GM18858 (cell line): Measurements from ENCODE around the gene FASTKD3.
"Not testable (repeated sequence)": the region's sequence is repeated elsewhere in the genome, so short reads cannot be mapped to it uniquely, and the experiment has no call there.

Source experiments
- ATAC-seq: cut with Tn5 transposase; IDR thresholded peaks from one replicate; pipeline ENCODE4 v1.9.1; 2021; ENCODE audit not compliant: unreplicated experiment

FASTKD3 gene

GRCh38 chr5:7868773-7869473 lies at the start of gene FASTKD3, which contains the start of gene MTRR:
TSS of gene FASTKD3 (minus strand) at chr5:7869031. CDS start at chr5:7868083, 948 bp downstream.
TSS of gene MTRR (plus strand) at chr5:7869148. CDS start at chr5:7870795, 1,647 bp downstream.
- peak; percentile 95 for ATAC-seq

GRCh38 chr5:7917130-7918123 lies 48.6 kb upstream of the FASTKD3 start:
- ATAC-seq = no peak

GRCh38 chr5:7916171-7916804 lies 47.5 kb upstream of the FASTKD3 start:
- ATAC-seq = no peak

- not testable (repeated sequence) for ATAC-seq
Measured at GRCh38 chr5:7911429-7911771, 42.6 kb upstream of the FASTKD3 start.

GRCh38 chr5:7910738-7911428 lies 42.1 kb upstream of the FASTKD3 start:
- ATAC-seq = peak; percentile 74

GRCh38 chr5:7908317-7908716 lies 39.5 kb upstream of the FASTKD3 start:
- no peak for ATAC-seq

- no peak for ATAC-seq
Measured at GRCh38 chr5:7907612-7908011, 38.8 kb upstream of the FASTKD3 start.

GRCh38 chr5:7904170-7904569 lies 35.3 kb upstream of the FASTKD3 start:
- ATAC-seq = peak; percentile 49

- ATAC-seq = no peak
Measured at GRCh38 chr5:7902666-7903625, 34.1 kb upstream of the FASTKD3 start.

GRCh38 chr5:7902201-7902600 lies 33.4 kb upstream of the FASTKD3 start:
- no peak for ATAC-seq

- ATAC-seq = no peak
Measured at GRCh38 chr5:7897014-7897600, 28.3 kb upstream of the FASTKD3 start.

GRCh38 chr5:7894860-7895259 lies 26.0 kb upstream of the FASTKD3 start:
- ATAC-seq = peak; percentile 99

- ATAC-seq = no peak
Measured at GRCh38 chr5:7894439-7894838, 25.6 kb upstream of the FASTKD3 start.

GRCh38 chr5:7888901-7889300 lies 20.1 kb upstream of the FASTKD3 start:
- no peak for ATAC-seq

- peak; percentile 59 for ATAC-seq
Measured at GRCh38 chr5:7886849-7887475, 18.1 kb upstream of the FASTKD3 start.

GRCh38 chr5:7884491-7885267 lies 15.8 kb upstream of the FASTKD3 start:
- no peak for ATAC-seq

GRCh38 chr5:7882926-7883325 lies 14.1 kb upstream of the FASTKD3 start:
- no peak for ATAC-seq

- ATAC-seq = no peak
Measured at GRCh38 chr5:7881816-7882215, 13.0 kb upstream of the FASTKD3 start.
